HepG2 (cell line): ENCODE measurements around the gene C1orf21. TPM values are rescaled to one million over a fixed set of nuclear protein-coding genes. Genes with fewer than 3 reads are reported as not detected.

Source experiments
- ATAC-seq: fragments of 200-7000 bp; cut with Tn5 transposase; 3 replicates; pipeline ENCODE4 v1.9.1; 2020; ENCODE audit warnings: mild to moderate bottlenecking, moderate library complexity
- BruUV-seq: library from RNA; stranded (reverse); fragments of 400-500 nt; replicated peaks from 2 replicates; lab custom pipeline; 2021; lab: Mats Ljungman, UMichigan
- CTCF ChIA-PET: fragments of 300-600 bp; formaldehyde crosslinking; extraction: SDS; loops from one replicate; lab custom pipeline; 2021; ENCODE audit warnings: low total read pairs, inconsistent platforms, low intra/inter-chr PET ratio; lab: Yijun Ruan, JAX
- POLR2A ChIA-PET: fragments of 350-600 bp; sonication (Branson Sonifier 250); formaldehyde crosslinking; loops from one replicate; lab custom pipeline; 2020; ENCODE audit warnings: antibody characterized with exemption, inconsistent platforms; lab: Yijun Ruan, JAX
- DNase-seq: peaks from one replicate; pipeline ENCODE4 v3.0.0-alpha.2; 2015; ENCODE audit warnings: low spot score
- FAIRE-seq: peaks from 3 replicates; lab custom pipeline; 2011; peaks lifted over from hg19 to GRCh38; lab: Jason Lieb, UNC
- H2AFZ ChIP-seq: one replicate; pipeline ENCODE4 v1.6.1; 2011; ENCODE audit warnings: low read length, inconsistent platforms
- H3K27ac ChIP-seq: fragments of 300-600 bp; 3 replicates; pipeline ENCODE4 v1.8.0; 2011; ENCODE audit warnings: mixed run types, mild to moderate bottlenecking, mixed read lengths, low read length, inconsistent platforms; ENCODE audit not compliant: insufficient read depth; ENCODE audit errors: extremely low read length
- H3K27me3 ChIP-seq, 2 experiments: fragments of 200-600 bp in 1 of 2; 2 replicates in 1 of 2; 3 replicates in 1 of 2; pipeline versions ENCODE4 v1.6.0 to v1.8.0; 2011; ENCODE audit warnings: low read length in 2 of 2, mild to moderate bottlenecking in 2 of 2, moderate library complexity in 2 of 2, inconsistent platforms in 1 of 2; ENCODE audit not compliant: insufficient read depth in 2 of 2, control insufficient read depth in 1 of 2
- H3K36me3 ChIP-seq, 2 experiments: fragments of 200-600 bp in 1 of 2; replicated peaks in 1 of 2; 2 replicates in 1 of 2; 3 replicates in 1 of 2; pipeline versions ENCODE4 v1.5.1 to v1.8.0; 2011; ENCODE audit warnings: low read length in 2 of 2, inconsistent platforms in 1 of 2; ENCODE audit not compliant: insufficient read depth in 2 of 2, control insufficient read depth in 1 of 2
- H3K4me1 ChIP-seq: 2 replicates; pipeline ENCODE4 v1.5.1; 2012; ENCODE audit warnings: low read length, inconsistent platforms; ENCODE audit not compliant: insufficient read depth
- H3K4me2 ChIP-seq: 2 replicates; pipeline ENCODE4 v1.6.0; 2011; ENCODE audit warnings: low read depth, low read length, inconsistent platforms
- H3K4me3 ChIP-seq, 3 experiments: fragments of 200-600 bp in 1 of 3; sonication (generic), shearing (Covaris generic) in 1 of 3; replicated peaks in 1 of 3; 2 replicates each; pipeline ENCODE4 v1.5.1; 2011 to 2016; ENCODE audit warnings: low read length in 3 of 3, inconsistent platforms in 2 of 3, low read depth in 2 of 3, mild to moderate bottlenecking in 2 of 3, control low read depth in 1 of 3, mixed read lengths in 1 of 3; ENCODE audit not compliant: insufficient read depth in 1 of 3
- H3K79me2 ChIP-seq: one replicate; pipeline ENCODE4 v1.6.1; 2011; ENCODE audit warnings: low read length, inconsistent platforms; ENCODE audit not compliant: insufficient read depth
- H3K9ac ChIP-seq: 2 replicates; pipeline ENCODE4 v1.6.0; 2011; ENCODE audit warnings: mild to moderate bottlenecking, low read depth, low read length, inconsistent platforms; ENCODE audit not compliant: insufficient read depth
- H3K9me3 ChIP-seq: 2 replicates; pipeline ENCODE4 v1.5.1; 2012; ENCODE audit warnings: mild to moderate bottlenecking, low read length
- H4K20me1 ChIP-seq: 2 replicates; pipeline ENCODE4 v1.6.0; 2011; ENCODE audit warnings: inconsistent platforms, mild to moderate bottlenecking, low read length, moderate library complexity; ENCODE audit not compliant: insufficient read depth
- FOSL2 ChIP-seq: sonication (generic); formaldehyde crosslinking; IDR thresholded peaks from 2 replicates; pipeline ENCODE4 v1.4.0; 2020; ENCODE audit warnings: missing genetic modification reagents
- HNRNPUL1 ChIP-seq: fragments of 200-400 bp; formaldehyde crosslinking; IDR thresholded peaks from 2 replicates; pipeline ENCODE4 v1.6.1; 2017; ENCODE audit warnings: low read depth, mild to moderate bottlenecking, low read length, moderate library complexity
- SAFB2 ChIP-seq: sonication (generic); formaldehyde crosslinking; IDR thresholded peaks from 2 replicates; pipeline ENCODE4 v1.5.1; 2020; ENCODE audit warnings: missing genetic modification reagents, low read depth, mild to moderate bottlenecking, borderline replicate concordance
- SNAPC2 ChIP-seq: sonication (generic); formaldehyde crosslinking; IDR thresholded peaks from 2 replicates; pipeline ENCODE4 v1.8.1; 2022; ENCODE audit warnings: mild to moderate bottlenecking, missing genetic modification reagents
- STAT5B ChIP-seq: sonication (generic); formaldehyde crosslinking; IDR thresholded peaks from 2 replicates; pipeline ENCODE4 v1.4.0; 2020; ENCODE audit warnings: missing genetic modification reagents
- YY1 ChIP-seq: IDR thresholded peaks from 2 replicates; pipeline ENCODE4 v1.6.1; 2011; ENCODE audit warnings: low read length, low read depth, moderate library complexity, mild to moderate bottlenecking; ENCODE audit not compliant: insufficient read depth, insufficient replicate concordance
- ZBTB21 ChIP-seq: sonication (generic); formaldehyde crosslinking; IDR thresholded peaks from 2 replicates; pipeline ENCODE4 v1.4.0; 2020; ENCODE audit warnings: missing genetic modification reagents
- ZNF841 ChIP-seq: sonication (generic); formaldehyde crosslinking; IDR thresholded peaks from 2 replicates; pipeline ENCODE4 v1.8.1; 2023; ENCODE audit warnings: missing genetic modification reagents, borderline replicate concordance
- WGBS: methylation state at CpG from one replicate; pipeline ENCODE4 v1.1.6; 2017; ENCODE audit warnings: low lambda C conversion rate; 5-methylcytosine and 5-hydroxymethylcytosine counted together
- in situ Hi-C: cut with HindIII; loops from 2 replicates; pipeline ENCODE4 v1.10.0; 2017; ENCODE audit warnings: low pct_unique_long_range_greater_than_20kb; ENCODE audit not compliant: extremely low pct_ligation_motif_present
- intact Hi-C: fragments of 100-400 bp; cut with micrococcal nuclease; formaldehyde crosslinking; loops from one replicate; pipeline ENCODE4 v1.10.0; 2022; ENCODE audit not compliant: unreplicated experiment
- polyA plus RNA-seq, 8 experiments: library from polyadenylated mRNA; depleted of rRNA in 3 of 8; stranded (reverse) in 7 of 8; unstranded in 1 of 8; fragments of >200 nt; fragmentation: Illumina TruSeq in 4 of 8; extraction: Trizol in 4 of 8; gene quantifications; 2 replicates each; pipeline versions ENCODE4 v1.2.1 to v1.2.3, GENCODE V29; 2011 to 2016; ENCODE audit warnings: low read depth in 4 of 8, missing spikeins in 1 of 8, mixed read lengths in 1 of 8; ENCODE audit not compliant: insufficient read depth in 1 of 8
- total RNA-seq, 5 experiments: library from RNA; depleted of rRNA; stranded (reverse); fragments of >200 nt; fragmentation: Illumina TruSeq; extraction: Trizol; gene quantifications; 2 replicates each; pipeline ENCODE4 v1.2.3, GENCODE V29; 2016; ENCODE audit warnings: low read depth in 1 of 5
- TF ChIP-seq, protein P1 (sequence below), 2 experiments: IDR thresholded peaks; 2 replicates each; pipeline ENCODE4 v1.6.1; 2011 to 2012; ENCODE audit warnings: low read length in 2 of 2, borderline replicate concordance in 1 of 2, low read depth in 1 of 2, mild to moderate bottlenecking in 1 of 2, moderate library complexity in 1 of 2
- TF ChIP-seq, protein P2 (sequence below): sonication (generic); formaldehyde crosslinking; IDR thresholded peaks from 2 replicates; pipeline ENCODE4 v1.4.0; 2020; ENCODE audit warnings: missing genetic modification reagents
- TF ChIP-seq, protein P3 (sequence below): sonication (generic); formaldehyde crosslinking; conservative IDR thresholded peaks from 2 replicates; pipeline ENCODE4 v1.4.0; 2020; ENCODE audit warnings: mild to moderate bottlenecking, missing genetic modification reagents, moderate library complexity
- TF ChIP-seq, protein P4 (sequence below): sonication (generic); formaldehyde crosslinking; IDR thresholded peaks from 2 replicates; pipeline ENCODE4 v1.4.0; 2020; ENCODE audit warnings: mild to moderate bottlenecking, missing genetic modification reagents
- TF ChIP-seq, protein P5 (sequence below): sonication (generic); formaldehyde crosslinking; IDR thresholded peaks from 2 replicates; pipeline ENCODE4 v1.4.0; 2020; ENCODE audit warnings: missing genetic modification reagents, mild to moderate bottlenecking, borderline replicate concordance

The C1orf21 gene
- total and polyA plus RNA-seq, 2 of the 13 experiments (the other 11 are each of a cell fraction or from before 2014, with no cell fraction given) = not detected

DNA sequence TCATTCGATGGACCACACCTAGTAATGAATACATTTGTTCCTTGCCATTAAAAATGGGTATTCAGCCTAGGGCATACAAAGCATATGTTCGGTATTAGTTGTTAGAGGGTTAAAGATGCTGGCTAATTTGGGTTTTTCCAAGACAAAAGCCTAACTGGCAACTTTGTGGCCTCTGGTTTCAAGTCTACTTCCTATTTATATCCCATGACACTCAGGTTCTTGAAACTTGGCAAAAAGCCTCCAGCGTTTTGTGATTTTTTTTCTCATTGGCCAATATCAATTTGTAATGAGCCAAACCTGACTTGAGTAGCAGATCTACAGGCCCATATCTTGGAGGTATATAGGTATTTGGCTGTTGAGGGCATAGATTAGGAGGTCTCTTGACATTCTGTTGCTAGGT lies 75.3 kb downstream of the C1orf21 start (continued):
- TF ChIP-seq, protein P1, sequence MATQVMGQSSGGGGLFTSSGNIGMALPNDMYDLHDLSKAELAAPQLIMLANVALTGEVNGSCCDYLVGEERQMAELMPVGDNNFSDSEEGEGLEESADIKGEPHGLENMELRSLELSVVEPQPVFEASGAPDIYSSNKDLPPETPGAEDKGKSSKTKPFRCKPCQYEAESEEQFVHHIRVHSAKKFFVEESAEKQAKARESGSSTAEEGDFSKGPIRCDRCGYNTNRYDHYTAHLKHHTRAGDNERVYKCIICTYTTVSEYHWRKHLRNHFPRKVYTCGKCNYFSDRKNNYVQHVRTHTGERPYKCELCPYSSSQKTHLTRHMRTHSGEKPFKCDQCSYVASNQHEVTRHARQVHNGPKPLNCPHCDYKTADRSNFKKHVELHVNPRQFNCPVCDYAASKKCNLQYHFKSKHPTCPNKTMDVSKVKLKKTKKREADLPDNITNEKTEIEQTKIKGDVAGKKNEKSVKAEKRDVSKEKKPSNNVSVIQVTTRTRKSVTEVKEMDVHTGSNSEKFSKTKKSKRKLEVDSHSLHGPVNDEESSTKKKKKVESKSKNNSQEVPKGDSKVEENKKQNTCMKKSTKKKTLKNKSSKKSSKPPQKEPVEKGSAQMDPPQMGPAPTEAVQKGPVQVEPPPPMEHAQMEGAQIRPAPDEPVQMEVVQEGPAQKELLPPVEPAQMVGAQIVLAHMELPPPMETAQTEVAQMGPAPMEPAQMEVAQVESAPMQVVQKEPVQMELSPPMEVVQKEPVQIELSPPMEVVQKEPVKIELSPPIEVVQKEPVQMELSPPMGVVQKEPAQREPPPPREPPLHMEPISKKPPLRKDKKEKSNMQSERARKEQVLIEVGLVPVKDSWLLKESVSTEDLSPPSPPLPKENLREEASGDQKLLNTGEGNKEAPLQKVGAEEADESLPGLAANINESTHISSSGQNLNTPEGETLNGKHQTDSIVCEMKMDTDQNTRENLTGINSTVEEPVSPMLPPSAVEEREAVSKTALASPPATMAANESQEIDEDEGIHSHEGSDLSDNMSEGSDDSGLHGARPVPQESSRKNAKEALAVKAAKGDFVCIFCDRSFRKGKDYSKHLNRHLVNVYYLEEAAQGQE (IDR thresholded peaks at IDR 0.05; ENCODE audit: borderline replicate concordance in 1 of 2, low read depth in 1 of 2, low read length in 2 of 2) = no peak
- TF ChIP-seq, protein P2, sequence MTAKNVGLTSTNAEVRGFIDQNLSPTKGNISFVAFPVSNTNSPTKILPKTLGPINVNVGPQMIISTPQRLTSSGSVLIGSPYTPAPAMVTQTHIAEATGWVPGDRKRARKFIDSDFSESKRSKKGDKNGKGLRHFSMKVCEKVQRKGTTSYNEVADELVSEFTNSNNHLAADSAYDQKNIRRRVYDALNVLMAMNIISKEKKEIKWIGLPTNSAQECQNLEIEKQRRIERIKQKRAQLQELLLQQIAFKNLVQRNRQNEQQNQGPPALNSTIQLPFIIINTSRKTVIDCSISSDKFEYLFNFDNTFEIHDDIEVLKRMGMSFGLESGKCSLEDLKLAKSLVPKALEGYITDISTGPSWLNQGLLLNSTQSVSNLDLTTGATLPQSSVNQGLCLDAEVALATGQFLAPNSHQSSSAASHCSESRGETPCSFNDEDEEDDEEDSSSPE (CRISPR knock-in tag) = no peak
- no peak for TF ChIP-seq FOSL2

DNA sequence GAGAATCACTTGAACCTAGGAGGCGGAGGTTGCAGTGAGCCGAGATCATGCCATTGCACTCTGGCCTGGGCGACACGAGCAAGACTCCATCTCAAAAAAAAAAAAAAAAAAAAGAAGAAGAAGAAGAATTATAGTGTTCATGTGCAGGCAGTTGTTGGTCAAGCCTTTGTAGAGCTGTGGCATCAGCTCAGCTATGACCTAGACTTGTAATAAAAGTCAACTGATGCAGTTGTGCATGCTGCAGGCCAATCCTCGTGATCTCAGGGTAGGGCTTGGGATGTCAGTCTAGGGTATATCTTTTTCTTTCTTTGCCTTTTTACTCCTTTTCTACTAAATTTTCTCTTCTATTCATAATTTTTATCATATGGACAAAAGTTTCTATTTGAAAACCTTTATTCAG lies 76.2 kb downstream of the C1orf21 start:
- Histone ChIP-seq H3K27ac (no peak overlapping the region), H2AFZ (no peak overlapping the region), H3K4me1 (no peaks in the 10 kb centered on the region), H3K27me3 (no peaks in the 10 kb centered on the region), H3K4me3 (no peak overlapping the region), H4K20me1 (no peaks in the 10 kb centered on the region), H3K9ac (no peak overlapping the region), H3K9me3 (no peaks in the 10 kb centered on the region), H3K36me3 (no peaks in the 10 kb centered on the region), H3K4me2 (no peak overlapping the region), H3K79me2 (no peaks in the 10 kb centered on the region)
- no TSS peak for BruUV-seq
- in situ Hi-C loops = no loop called here
- intact Hi-C loops = no loop called here
- ATAC-seq = no peak
- no peak for FAIRE-seq
- POLR2A ChIA-PET = no interaction called here
- DNase-seq = no peak
- CTCF ChIA-PET = no interaction called here
- WGBS = 24% methylated on average over 5 of the region's 5 CpGs
- TF ChIP-seq, protein P3, sequence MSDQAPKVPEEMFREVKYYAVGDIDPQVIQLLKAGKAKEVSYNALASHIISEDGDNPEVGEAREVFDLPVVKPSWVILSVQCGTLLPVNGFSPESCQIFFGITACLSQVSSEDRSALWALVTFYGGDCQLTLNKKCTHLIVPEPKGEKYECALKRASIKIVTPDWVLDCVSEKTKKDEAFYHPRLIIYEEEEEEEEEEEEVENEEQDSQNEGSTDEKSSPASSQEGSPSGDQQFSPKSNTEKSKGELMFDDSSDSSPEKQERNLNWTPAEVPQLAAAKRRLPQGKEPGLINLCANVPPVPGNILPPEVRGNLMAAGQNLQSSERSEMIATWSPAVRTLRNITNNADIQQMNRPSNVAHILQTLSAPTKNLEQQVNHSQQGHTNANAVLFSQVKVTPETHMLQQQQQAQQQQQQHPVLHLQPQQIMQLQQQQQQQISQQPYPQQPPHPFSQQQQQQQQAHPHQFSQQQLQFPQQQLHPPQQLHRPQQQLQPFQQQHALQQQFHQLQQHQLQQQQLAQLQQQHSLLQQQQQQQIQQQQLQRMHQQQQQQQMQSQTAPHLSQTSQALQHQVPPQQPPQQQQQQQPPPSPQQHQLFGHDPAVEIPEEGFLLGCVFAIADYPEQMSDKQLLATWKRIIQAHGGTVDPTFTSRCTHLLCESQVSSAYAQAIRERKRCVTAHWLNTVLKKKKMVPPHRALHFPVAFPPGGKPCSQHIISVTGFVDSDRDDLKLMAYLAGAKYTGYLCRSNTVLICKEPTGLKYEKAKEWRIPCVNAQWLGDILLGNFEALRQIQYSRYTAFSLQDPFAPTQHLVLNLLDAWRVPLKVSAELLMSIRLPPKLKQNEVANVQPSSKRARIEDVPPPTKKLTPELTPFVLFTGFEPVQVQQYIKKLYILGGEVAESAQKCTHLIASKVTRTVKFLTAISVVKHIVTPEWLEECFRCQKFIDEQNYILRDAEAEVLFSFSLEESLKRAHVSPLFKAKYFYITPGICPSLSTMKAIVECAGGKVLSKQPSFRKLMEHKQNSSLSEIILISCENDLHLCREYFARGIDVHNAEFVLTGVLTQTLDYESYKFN (CRISPR knock-in tag) = no peak
- TF ChIP-seq SNAPC2 (no peak), YY1 (no peak), STAT5B (no peak), ZBTB21 (CRISPR knock-in tag) (no peak), SAFB2 (no peak), ZNF841 (CRISPR knock-in tag) (no peak), HNRNPUL1 (no peak)
- TF ChIP-seq, protein P4, sequence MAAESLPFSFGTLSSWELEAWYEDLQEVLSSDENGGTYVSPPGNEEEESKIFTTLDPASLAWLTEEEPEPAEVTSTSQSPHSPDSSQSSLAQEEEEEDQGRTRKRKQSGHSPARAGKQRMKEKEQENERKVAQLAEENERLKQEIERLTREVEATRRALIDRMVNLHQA (CRISPR knock-in tag) = no peak
- TF ChIP-seq, protein P5, sequence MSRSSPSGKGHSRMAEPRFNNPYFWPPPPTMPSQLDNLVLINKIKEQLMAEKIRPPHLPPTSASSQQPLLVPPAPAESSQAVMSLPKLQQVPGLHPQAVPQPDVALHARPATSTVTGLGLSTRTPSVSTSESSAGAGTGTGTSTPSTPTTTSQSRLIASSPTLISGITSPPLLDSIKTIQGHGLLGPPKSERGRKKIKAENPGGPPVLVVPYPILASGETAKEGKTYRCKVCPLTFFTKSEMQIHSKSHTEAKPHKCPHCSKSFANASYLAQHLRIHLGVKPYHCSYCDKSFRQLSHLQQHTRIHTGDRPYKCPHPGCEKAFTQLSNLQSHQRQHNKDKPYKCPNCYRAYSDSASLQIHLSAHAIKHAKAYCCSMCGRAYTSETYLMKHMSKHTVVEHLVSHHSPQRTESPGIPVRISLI (CRISPR knock-in tag) = no peak
